ENCODE data around the gene PPT2.

DNA sequence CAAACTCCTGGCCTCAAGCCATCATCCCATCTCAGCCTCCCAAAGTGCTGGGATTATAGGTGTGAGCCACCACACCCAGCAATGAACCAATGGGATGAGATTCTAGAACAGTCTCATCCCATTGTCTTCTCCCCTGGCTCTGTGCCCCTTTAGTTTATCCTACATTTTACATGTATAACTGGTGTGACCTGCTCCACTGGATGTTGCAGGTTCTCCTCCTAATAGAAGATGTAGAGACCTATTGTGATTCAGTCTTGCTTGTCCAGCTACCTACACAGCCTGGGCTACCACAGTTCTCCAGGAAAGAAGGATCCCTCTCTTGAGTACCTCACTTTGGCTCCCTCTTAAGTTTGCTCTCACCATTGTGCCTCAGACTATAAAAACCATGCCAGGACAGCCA is 21.8 kb upstream of the PPT2 start:
- TF ChIP-seq, protein P1, sequence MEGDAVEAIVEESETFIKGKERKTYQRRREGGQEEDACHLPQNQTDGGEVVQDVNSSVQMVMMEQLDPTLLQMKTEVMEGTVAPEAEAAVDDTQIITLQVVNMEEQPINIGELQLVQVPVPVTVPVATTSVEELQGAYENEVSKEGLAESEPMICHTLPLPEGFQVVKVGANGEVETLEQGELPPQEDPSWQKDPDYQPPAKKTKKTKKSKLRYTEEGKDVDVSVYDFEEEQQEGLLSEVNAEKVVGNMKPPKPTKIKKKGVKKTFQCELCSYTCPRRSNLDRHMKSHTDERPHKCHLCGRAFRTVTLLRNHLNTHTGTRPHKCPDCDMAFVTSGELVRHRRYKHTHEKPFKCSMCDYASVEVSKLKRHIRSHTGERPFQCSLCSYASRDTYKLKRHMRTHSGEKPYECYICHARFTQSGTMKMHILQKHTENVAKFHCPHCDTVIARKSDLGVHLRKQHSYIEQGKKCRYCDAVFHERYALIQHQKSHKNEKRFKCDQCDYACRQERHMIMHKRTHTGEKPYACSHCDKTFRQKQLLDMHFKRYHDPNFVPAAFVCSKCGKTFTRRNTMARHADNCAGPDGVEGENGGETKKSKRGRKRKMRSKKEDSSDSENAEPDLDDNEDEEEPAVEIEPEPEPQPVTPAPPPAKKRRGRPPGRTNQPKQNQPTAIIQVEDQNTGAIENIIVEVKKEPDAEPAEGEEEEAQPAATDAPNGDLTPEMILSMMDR (IDR thresholded peaks at IDR 0.05; ENCODE audit: insufficient read depth, low read length): no peak
- no peak for TF ChIP-seq POLR2AphosphoS5 (IDR thresholded peaks at IDR 0.05; ENCODE audit: low read depth)
- TF ChIP-seq, protein P2, sequence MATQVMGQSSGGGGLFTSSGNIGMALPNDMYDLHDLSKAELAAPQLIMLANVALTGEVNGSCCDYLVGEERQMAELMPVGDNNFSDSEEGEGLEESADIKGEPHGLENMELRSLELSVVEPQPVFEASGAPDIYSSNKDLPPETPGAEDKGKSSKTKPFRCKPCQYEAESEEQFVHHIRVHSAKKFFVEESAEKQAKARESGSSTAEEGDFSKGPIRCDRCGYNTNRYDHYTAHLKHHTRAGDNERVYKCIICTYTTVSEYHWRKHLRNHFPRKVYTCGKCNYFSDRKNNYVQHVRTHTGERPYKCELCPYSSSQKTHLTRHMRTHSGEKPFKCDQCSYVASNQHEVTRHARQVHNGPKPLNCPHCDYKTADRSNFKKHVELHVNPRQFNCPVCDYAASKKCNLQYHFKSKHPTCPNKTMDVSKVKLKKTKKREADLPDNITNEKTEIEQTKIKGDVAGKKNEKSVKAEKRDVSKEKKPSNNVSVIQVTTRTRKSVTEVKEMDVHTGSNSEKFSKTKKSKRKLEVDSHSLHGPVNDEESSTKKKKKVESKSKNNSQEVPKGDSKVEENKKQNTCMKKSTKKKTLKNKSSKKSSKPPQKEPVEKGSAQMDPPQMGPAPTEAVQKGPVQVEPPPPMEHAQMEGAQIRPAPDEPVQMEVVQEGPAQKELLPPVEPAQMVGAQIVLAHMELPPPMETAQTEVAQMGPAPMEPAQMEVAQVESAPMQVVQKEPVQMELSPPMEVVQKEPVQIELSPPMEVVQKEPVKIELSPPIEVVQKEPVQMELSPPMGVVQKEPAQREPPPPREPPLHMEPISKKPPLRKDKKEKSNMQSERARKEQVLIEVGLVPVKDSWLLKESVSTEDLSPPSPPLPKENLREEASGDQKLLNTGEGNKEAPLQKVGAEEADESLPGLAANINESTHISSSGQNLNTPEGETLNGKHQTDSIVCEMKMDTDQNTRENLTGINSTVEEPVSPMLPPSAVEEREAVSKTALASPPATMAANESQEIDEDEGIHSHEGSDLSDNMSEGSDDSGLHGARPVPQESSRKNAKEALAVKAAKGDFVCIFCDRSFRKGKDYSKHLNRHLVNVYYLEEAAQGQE (IDR thresholded peaks at IDR 0.05; ENCODE audit: insufficient replicate concordance, low read depth): no peak
- no peak for TF ChIP-seq SPI1 (IDR thresholded peaks at IDR 0.05; ENCODE audit: borderline replicate concordance, low read depth)
